ENCODE data around the gene AKR1B15. TPM values are rescaled to one million over a fixed set of nuclear protein-coding genes. Genes with fewer than 3 reads are reported as not detected.

Gene AKR1B15
- total RNA-seq, 1 experiment from 2014 or later: not detected

DNA sequence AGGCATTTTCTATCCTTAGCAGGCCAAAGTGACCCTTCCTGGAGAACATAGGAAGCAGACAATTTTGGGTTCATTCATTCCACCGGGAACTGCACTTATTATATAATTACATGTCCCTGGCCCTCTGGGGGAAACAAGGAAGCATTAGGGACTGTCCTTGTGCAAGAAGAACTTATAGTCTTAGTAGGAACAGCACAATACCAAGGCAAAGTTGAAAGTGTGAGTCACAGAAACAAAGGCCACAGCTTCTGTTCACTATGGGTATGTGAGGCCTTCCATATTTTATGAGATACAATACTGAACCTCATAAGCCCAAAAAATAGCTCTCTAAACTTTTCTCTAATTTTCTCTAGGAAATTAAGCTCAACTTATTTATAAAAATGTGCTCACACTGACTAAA, 39.9 kb upstream of the AKR1B15 start:
- no peaks in the 10 kb centered on the region for H3K9me3 Mint-ChIP-seq (ENCODE audit: unreplicated experiment)
- Histone ChIP-seq H3K9me3 (no peaks in the 10 kb centered on the region), H3K36me3 (ENCODE audit: control insufficient read depth, insufficient read depth, low read length) (no peaks in the 10 kb centered on the region), H3K27me3 (replicated peaks; ENCODE audit: control insufficient read depth, insufficient read depth, low read length) (no peaks in the 10 kb centered on the region), H3K4me3 (ENCODE audit: low read depth, low read length) (no peak overlapping the region), H3K4me1 (no peaks in the 10 kb centered on the region; the same call in 1 of the 2 replicates)
- no peak overlapping the region for H3K27ac Mint-ChIP-seq (ENCODE audit: unreplicated experiment)
- CTCF ChIA-PET: interaction anchor here (4.6 kb wide), 1 partner anchor 76 kb away, joined by 29 read pairs; no protein-coding TSS in a partner anchor
- no peak overlapping the region for H3K4me3 Mint-ChIP-seq (ENCODE audit: unreplicated experiment)
- POLR2A ChIA-PET: no interaction called here
- H3K4me1 Mint-ChIP-seq (ENCODE audit: low read depth, unreplicated experiment): no peaks in the 10 kb centered on the region
- TF ChIP-seq, protein P1, sequence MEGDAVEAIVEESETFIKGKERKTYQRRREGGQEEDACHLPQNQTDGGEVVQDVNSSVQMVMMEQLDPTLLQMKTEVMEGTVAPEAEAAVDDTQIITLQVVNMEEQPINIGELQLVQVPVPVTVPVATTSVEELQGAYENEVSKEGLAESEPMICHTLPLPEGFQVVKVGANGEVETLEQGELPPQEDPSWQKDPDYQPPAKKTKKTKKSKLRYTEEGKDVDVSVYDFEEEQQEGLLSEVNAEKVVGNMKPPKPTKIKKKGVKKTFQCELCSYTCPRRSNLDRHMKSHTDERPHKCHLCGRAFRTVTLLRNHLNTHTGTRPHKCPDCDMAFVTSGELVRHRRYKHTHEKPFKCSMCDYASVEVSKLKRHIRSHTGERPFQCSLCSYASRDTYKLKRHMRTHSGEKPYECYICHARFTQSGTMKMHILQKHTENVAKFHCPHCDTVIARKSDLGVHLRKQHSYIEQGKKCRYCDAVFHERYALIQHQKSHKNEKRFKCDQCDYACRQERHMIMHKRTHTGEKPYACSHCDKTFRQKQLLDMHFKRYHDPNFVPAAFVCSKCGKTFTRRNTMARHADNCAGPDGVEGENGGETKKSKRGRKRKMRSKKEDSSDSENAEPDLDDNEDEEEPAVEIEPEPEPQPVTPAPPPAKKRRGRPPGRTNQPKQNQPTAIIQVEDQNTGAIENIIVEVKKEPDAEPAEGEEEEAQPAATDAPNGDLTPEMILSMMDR (IDR thresholded peaks at IDR 0.05; ENCODE audit: insufficient read depth in 1 of 2, low read depth in 1 of 2, low read length in 1 of 2, severe bottlenecking in 1 of 2, unreplicated experiment in 1 of 2): no peak
- BruUV-seq (replicated peaks): no TSS peak
- intact Hi-C loops (cut with micrococcal nuclease; ENCODE audit: unreplicated experiment): no loop called here
- DNase-seq: no peak
- H3K36me3 Mint-ChIP-seq (ENCODE audit: insufficient read depth, unreplicated experiment): no peaks in the 10 kb centered on the region
- peaks cover 6% of the 10 kb centered on the region for H3K27me3 Mint-ChIP-seq (ENCODE audit: insufficient read depth, unreplicated experiment)

DNA sequence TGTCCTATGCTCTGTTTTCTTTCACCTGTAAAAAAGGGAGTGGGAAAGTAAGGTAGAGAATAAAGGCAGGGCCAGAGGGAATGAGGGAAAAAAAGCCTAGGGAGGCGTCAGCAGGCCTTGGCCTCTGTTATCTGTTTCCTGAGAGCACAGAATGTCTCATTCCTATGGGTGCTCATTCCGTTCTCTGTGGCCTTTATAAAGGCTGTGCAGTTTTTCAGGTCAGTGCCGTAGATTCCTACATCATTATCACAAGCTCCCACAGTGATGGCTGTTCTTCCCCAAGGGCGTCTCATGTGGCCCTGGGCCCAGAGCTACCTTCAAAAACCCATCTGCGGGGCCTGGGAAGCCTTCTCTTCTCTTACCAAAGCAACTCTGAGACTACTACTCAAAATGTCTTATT, 38.3 kb upstream of the AKR1B15 start:
- Mint-ChIP-seq H3K27me3 (ENCODE audit: insufficient read depth, unreplicated experiment) (peaks cover 6% of the 10 kb centered on the region), H3K9me3 (ENCODE audit: unreplicated experiment) (no peaks in the 10 kb centered on the region)
- no peak overlapping the region for H3K4me3 ChIP-seq (ENCODE audit: low read depth, low read length)

DNA sequence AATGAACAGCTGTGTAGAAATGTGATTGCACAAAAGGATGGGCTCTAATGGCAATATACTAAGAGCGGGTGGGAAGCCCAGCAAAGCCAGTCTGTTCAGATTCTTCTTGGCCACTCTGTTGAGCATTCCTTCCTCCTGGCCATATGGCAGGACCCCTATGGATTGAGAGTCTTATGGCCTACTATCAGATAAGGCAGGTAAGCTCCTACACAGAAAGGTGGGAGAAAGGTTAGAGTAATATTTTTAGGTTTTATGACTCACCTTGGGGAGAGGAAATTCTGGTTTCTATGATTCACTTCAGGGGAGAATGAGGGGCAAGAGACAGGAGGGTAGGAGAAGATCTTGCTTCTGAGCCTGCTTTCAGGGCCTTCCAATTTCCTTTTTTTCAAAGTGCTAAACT, 36.6 kb upstream of the AKR1B15 start:
- Histone ChIP-seq H3K36me3 (ENCODE audit: control insufficient read depth, insufficient read depth, low read length) (no peaks in the 10 kb centered on the region), H3K27me3 (replicated peaks; ENCODE audit: control insufficient read depth, insufficient read depth, low read length) (no peaks in the 10 kb centered on the region), H3K4me3 (ENCODE audit: low read depth, low read length) (no peak overlapping the region), H3K9me3 (no peaks in the 10 kb centered on the region), H3K4me1 (no peaks in the 10 kb centered on the region; the same call in 1 of the 2 replicates)
- intact Hi-C loops (cut with micrococcal nuclease; ENCODE audit: unreplicated experiment): loop anchor here (2.0 kb wide), 1 partner anchor 67 kb away; no protein-coding TSS in a partner anchor
- Mint-ChIP-seq H3K27ac (ENCODE audit: unreplicated experiment) (no peak overlapping the region), H3K27me3 (ENCODE audit: insufficient read depth, unreplicated experiment) (peaks cover 10% of the 10 kb centered on the region), H3K36me3 (ENCODE audit: insufficient read depth, unreplicated experiment) (no peaks in the 10 kb centered on the region), H3K9me3 (ENCODE audit: unreplicated experiment) (no peaks in the 10 kb centered on the region), H3K4me3 (ENCODE audit: unreplicated experiment) (no peak overlapping the region), H3K4me1 (ENCODE audit: low read depth, unreplicated experiment) (peaks cover 7% of the 10 kb centered on the region)
- TF ChIP-seq, protein P1 (IDR thresholded peaks at IDR 0.05; ENCODE audit: insufficient read depth in 1 of 2, low read depth in 1 of 2, low read length in 1 of 2, severe bottlenecking in 1 of 2, unreplicated experiment in 1 of 2): no peak
- POLR2A ChIA-PET: no interaction called here
- no peak for DNase-seq
- CTCF ChIA-PET: interaction anchor here (4.6 kb wide), 1 partner anchor 79 kb away, joined by 29 read pairs; no protein-coding TSS in a partner anchor
- BruUV-seq (replicated peaks): no TSS peak

More for the DNA sequence above, 38.3 kb upstream of the AKR1B15 start:
- no peaks in the 10 kb centered on the region for H3K36me3 Mint-ChIP-seq (ENCODE audit: insufficient read depth, unreplicated experiment)
- DNase-seq: no peak
- Histone ChIP-seq H3K4me1 (no peaks in the 10 kb centered on the region; the same call in 1 of the 2 replicates), H3K9me3 (no peaks in the 10 kb centered on the region), H3K27me3 (replicated peaks; ENCODE audit: control insufficient read depth, insufficient read depth, low read length) (no peaks in the 10 kb centered on the region), H3K36me3 (ENCODE audit: control insufficient read depth, insufficient read depth, low read length) (no peaks in the 10 kb centered on the region)
- H3K4me3 Mint-ChIP-seq (ENCODE audit: unreplicated experiment): no peak overlapping the region
- intact Hi-C loops (cut with micrococcal nuclease; ENCODE audit: unreplicated experiment): no loop called here
- H3K4me1 Mint-ChIP-seq (ENCODE audit: low read depth, unreplicated experiment): peaks cover 7% of the 10 kb centered on the region
- BruUV-seq (replicated peaks): no TSS peak
- no peak overlapping the region for H3K27ac Mint-ChIP-seq (ENCODE audit: unreplicated experiment)
- CTCF ChIA-PET: interaction anchor here (4.6 kb wide), 1 partner anchor 78 kb away, joined by 29 read pairs; no protein-coding TSS in a partner anchor
- POLR2A ChIA-PET: no interaction called here
- TF ChIP-seq, protein P1 (IDR thresholded peaks at IDR 0.05; ENCODE audit: insufficient read depth in 1 of 2, low read depth in 1 of 2, low read length in 1 of 2, severe bottlenecking in 1 of 2, unreplicated experiment in 1 of 2): no peak

Data from Caco-2 (cell line).